ENCODE measurements around the gene DNAJB6.

GRCh38 chr7:157466867-157467261 is 130.1 kb downstream of the DNAJB6 start:
- TF ChIP-seq, protein P1, sequence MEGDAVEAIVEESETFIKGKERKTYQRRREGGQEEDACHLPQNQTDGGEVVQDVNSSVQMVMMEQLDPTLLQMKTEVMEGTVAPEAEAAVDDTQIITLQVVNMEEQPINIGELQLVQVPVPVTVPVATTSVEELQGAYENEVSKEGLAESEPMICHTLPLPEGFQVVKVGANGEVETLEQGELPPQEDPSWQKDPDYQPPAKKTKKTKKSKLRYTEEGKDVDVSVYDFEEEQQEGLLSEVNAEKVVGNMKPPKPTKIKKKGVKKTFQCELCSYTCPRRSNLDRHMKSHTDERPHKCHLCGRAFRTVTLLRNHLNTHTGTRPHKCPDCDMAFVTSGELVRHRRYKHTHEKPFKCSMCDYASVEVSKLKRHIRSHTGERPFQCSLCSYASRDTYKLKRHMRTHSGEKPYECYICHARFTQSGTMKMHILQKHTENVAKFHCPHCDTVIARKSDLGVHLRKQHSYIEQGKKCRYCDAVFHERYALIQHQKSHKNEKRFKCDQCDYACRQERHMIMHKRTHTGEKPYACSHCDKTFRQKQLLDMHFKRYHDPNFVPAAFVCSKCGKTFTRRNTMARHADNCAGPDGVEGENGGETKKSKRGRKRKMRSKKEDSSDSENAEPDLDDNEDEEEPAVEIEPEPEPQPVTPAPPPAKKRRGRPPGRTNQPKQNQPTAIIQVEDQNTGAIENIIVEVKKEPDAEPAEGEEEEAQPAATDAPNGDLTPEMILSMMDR (IDR thresholded peaks at IDR 0.05; ENCODE audit: poor library complexity) = no peak
- TF ChIP-seq EZH2phosphoT487 (IDR thresholded peaks at IDR 0.05; ENCODE audit: low read depth, severe bottlenecking, unreplicated experiment) = no peak

Measured in hepatocyte (in vitro differentiated cells).